GM19452 (cell line): ENCODE measurements around the gene LCT.

Source experiments
- ATAC-seq: cut with Tn5 transposase; IDR thresholded peaks from one replicate; pipeline ENCODE4 v1.9.1; 2021; ENCODE audit not compliant: unreplicated experiment

LCT gene

GRCh38 chr2:135743860-135744259, 93.1 kb downstream of the LCT start:
- no peak for ATAC-seq

DNA sequence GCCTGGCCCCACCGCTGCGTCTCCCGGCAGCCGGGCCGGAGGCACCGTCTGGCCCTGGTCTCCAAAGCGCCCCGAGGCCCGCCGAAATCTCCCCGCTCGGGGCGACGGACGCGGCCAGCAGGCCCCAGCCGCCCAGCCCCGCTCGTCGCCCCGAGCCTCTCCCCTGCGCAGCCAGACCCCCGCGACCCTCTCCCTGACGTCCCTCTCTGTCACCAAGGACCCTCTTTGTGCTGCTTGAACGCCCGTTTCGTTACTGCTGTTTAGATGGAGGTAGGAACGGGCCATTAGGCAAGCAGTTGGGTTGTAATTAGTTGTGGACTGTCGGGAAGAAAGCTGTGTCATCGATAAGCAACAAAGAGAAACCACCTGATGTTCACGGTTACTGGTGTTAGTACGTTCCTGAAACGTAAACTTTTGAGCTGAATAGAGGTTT, 94.6 kb downstream of the LCT start:
- peak; percentile 29 for ATAC-seq

GRCh38 chr2:135741395-135742324, 95.3 kb downstream of the LCT start, which contains the start of gene UBXN4:
TSS of gene UBXN4 (plus strand) at chr2:135741855. CDS start at chr2:135741930, 75 bp downstream.
- ATAC-seq = peak; percentile 94

- no peak for ATAC-seq
These were observed 96.0 kb downstream of the LCT start for GRCh38 chr2:135741043-135741394.

- no peak for ATAC-seq
These were observed 96.8 kb downstream of the LCT start for GRCh38 chr2:135740206-135740605.
